B cell (primary cell): Measurements from ENCODE around the gene SNED1. TPM values are rescaled to one million over a fixed set of nuclear protein-coding genes. Genes with fewer than 3 reads are reported as not detected.

Experiments
- ATAC-seq: fragments of 200-7000 bp; cut with Tn5 transposase; one replicate; pipeline ENCODE4 v1.10.0; 2021; ENCODE audit warnings: low read depth, mild to moderate bottlenecking, moderate number of reproducible peaks, moderate library complexity
- CTCF ChIA-PET: fragments of 350-600 bp; sonication (Branson Sonifier 250); formaldehyde crosslinking; loops from one replicate; lab custom pipeline; 2021; ENCODE audit warnings: antibody characterized with exemption, inconsistent platforms; lab: Charles Lee
- POLR2A ChIA-PET: fragments of 350-600 bp; sonication (Branson Sonifier 250); formaldehyde crosslinking; loops from one replicate; lab custom pipeline; 2021; ENCODE audit warnings: antibody characterized with exemption; lab: Charles Lee
- DNase-seq: peaks from one replicate; pipeline ENCODE4 v3.0.0; 2013
- H2AFZ ChIP-seq: 2 replicates; pipeline ENCODE4 v1.6.1; 2012; ENCODE audit warnings: mild to moderate bottlenecking, low read depth, low read length; ENCODE audit not compliant: insufficient read depth, poor library complexity, severe bottlenecking
- H3K27ac ChIP-seq, 2 donors: 1 replicate in 1 of 2; 2 replicates in 1 of 2; pipeline ENCODE4 v1.5.1; 2012 to 2013; ENCODE audit warnings: low read length in 2 of 2, mild to moderate bottlenecking in 2 of 2, moderate library complexity in 1 of 2
- H3K27me3 ChIP-seq, 4 experiments: fragments of 200-600 bp in 1 of 4; sonication (generic) in 1 of 4; replicated peaks in 1 of 4; 1 replicate in 2 of 4; 2 replicates in 2 of 4; pipeline versions ENCODE4 v1.6.1 to v1.7.0; 2013 to 2016; ENCODE audit warnings: low read length in 3 of 4, mild to moderate bottlenecking in 2 of 4, mixed read lengths in 1 of 4, moderate library complexity in 1 of 4; ENCODE audit not compliant: insufficient read depth in 4 of 4, control insufficient read depth in 3 of 4; ENCODE audit errors: control extremely low read depth in 1 of 4
- H3K36me3 ChIP-seq, 2 experiments: replicated peaks in 1 of 2; 1 replicate in 1 of 2; 2 replicates in 1 of 2; pipeline versions ENCODE4 v1.6.1 to v1.7.1; 2013; ENCODE audit warnings: low read length in 1 of 2; ENCODE audit not compliant: insufficient read depth in 2 of 2, control insufficient read depth in 1 of 2; ENCODE audit errors: control extremely low read depth in 1 of 2, extremely low read depth in 1 of 2
- H3K4me1 ChIP-seq, 2 donors: fragments of 200-600 bp in 1 of 2; sonication (generic) in 1 of 2; 1 replicate in 1 of 2; 2 replicates in 1 of 2; pipeline versions ENCODE4 v1.5.1 to v1.6.1; 2013 to 2017; ENCODE audit warnings: low read length in 2 of 2; ENCODE audit not compliant: control insufficient read depth in 2 of 2, insufficient read depth in 2 of 2
- H3K4me2 ChIP-seq: replicated peaks from 2 replicates; pipeline ENCODE3; 2012; ENCODE audit warnings: mild to moderate bottlenecking, low read depth, low read length; ENCODE audit not compliant: poor library complexity, severe bottlenecking
- H3K4me3 ChIP-seq, 5 experiments: fragments of 200-600 bp in 1 of 5; sonication (generic) in 1 of 5; 1 replicate in 3 of 5; 2 replicates in 2 of 5; pipeline versions ENCODE4 v1.5.1 to v1.7.0; 2011 to 2016; ENCODE audit warnings: low read length in 4 of 5, mild to moderate bottlenecking in 4 of 5, low read depth in 2 of 5, control low read depth in 1 of 5, moderate library complexity in 1 of 5; ENCODE audit not compliant: insufficient read depth in 1 of 5; ENCODE audit errors: control extremely low read depth in 1 of 5, extremely low read depth in 1 of 5
- H3K79me2 ChIP-seq: fragments of 200-600 bp; sonication (generic); one replicate; pipeline ENCODE4 v1.6.0; 2016; ENCODE audit warnings: low read length; ENCODE audit not compliant: control insufficient read depth, insufficient read depth
- H3K9ac ChIP-seq: fragments of 200-600 bp; sonication (generic); 2 replicates; pipeline ENCODE4 v1.6.1; 2017; ENCODE audit warnings: mild to moderate bottlenecking, low read length, moderate library complexity
- H3K9me3 ChIP-seq, 3 donors: one replicate each; pipeline versions ENCODE4 v1.6.1 to v1.7.1; 2013; ENCODE audit warnings: low read length in 2 of 3; ENCODE audit not compliant: control insufficient read depth in 2 of 3, insufficient read depth in 1 of 3; ENCODE audit errors: control extremely low read depth in 1 of 3
- H4K20me1 ChIP-seq: 2 replicates; pipeline ENCODE4 v1.6.0; 2012; ENCODE audit warnings: mild to moderate bottlenecking, low read length; ENCODE audit not compliant: insufficient read depth, control insufficient read depth, poor library complexity, severe bottlenecking
- H3K27ac Mint-ChIP-seq: one replicate; pipeline ENCODE4 v1.8.0; 2021; ENCODE audit warnings: mixed read lengths
- H3K27me3 Mint-ChIP-seq: one replicate; pipeline ENCODE4 v1.8.0; 2021; ENCODE audit warnings: mixed read lengths
- H3K4me1 Mint-ChIP-seq: one replicate; pipeline ENCODE4 v1.8.0; 2021; ENCODE audit warnings: mixed read lengths
- H3K4me3 Mint-ChIP-seq: one replicate; pipeline ENCODE4 v1.8.0; 2021; ENCODE audit warnings: mixed read lengths
- H3K9me3 Mint-ChIP-seq: one replicate; pipeline ENCODE4 v1.8.0; 2022; ENCODE audit warnings: mixed read lengths; ENCODE audit not compliant: insufficient read depth
- EZH2 ChIP-seq: IDR thresholded peaks from 2 replicates; pipeline ENCODE4 v1.6.1; 2012; ENCODE audit warnings: borderline replicate concordance, low read depth, mild to moderate bottlenecking, moderate library complexity, low read length; ENCODE audit not compliant: insufficient read depth, poor library complexity, severe bottlenecking
- WGBS: methylation state at CpG from one replicate; pipeline ENCODE4 v1.1.5; 2013; ENCODE audit warnings: missing lambda C conversion rate; ENCODE audit not compliant: insufficient coverage; 5-methylcytosine and 5-hydroxymethylcytosine counted together
- intact Hi-C: fragments of 100-400 bp; cut with micrococcal nuclease; formaldehyde crosslinking; loops from one replicate; pipeline ENCODE4 v1.10.0; 2022
- polyA plus RNA-seq: library from polyadenylated mRNA; depleted of rRNA; stranded (reverse); fragments of >200 nt; gene quantifications from 2 replicates; pipeline ENCODE4 v1.2.3, GENCODE V29; 2012
- total RNA-seq, 2 donors: library from RNA; stranded (reverse); fragments of 120-200 nt in 1 of 2; gene quantifications; 1 replicate in 1 of 2; 2 replicates in 1 of 2; pipeline versions ENCODE4 v1.2.3 to v1.2.4, GENCODE V29; 2013 to 2022
- TF ChIP-seq, protein P1 (sequence below): fragments of 200-600 bp; IDR thresholded peaks from one replicate; pipeline ENCODE4 v1.8.0; 2022; ENCODE audit warnings: antibody characterized with exemption, mild to moderate bottlenecking

Gene SNED1
- total and polyA plus RNA-seq, 2 donors (not counting 1 experiment from before 2014, with no cell fraction given), result 25.5 to 336 TPM

DNA sequence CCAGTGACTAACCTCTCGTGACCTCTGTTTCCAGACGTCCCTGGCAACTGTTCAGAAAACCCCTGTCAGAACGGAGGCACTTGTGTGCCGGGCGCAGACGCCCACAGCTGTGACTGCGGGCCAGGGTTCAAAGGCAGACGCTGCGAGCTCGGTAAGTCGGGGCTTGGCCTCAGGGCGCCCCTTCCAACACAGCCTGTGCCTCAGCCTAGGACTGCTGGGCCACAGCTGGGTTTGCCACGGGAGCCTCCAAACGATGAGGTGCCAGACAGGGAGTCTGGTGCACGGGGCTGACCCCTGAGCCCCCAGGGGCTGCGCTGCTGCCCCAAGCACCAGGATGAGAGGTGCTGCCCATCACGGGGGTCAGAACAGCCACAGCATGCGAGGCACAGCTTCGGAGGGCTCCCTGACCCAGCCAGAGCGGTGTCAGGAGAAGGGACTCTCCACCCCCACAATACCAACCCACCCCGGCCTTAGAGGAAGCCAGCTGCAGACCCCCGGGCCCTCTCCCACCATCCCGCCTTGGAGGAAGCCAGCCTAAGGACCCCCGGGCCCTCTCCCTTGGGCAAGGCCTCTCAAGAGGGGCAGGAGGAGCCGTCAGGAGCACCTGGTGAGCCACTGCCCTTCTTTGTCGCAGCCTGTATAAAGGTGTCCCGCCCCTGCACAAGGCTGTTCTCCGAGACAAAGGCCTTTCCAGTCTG is 83.4 kb downstream of the SNED1 start:
- 95% methylated on average over 28 of the region's 28 CpGs for WGBS
- intact Hi-C loops, result no loop called here
- peak overlapping the region; percentile 64 for H3K27ac Mint-ChIP-seq

More for the DNA sequence above, 83.4 kb downstream of the SNED1 start:
- CTCF ChIA-PET, result no interaction called here
- H3K4me3 ChIP-seq, result no peak overlapping the region
- no peak overlapping the region for H3K27ac ChIP-seq
- no peak for TF ChIP-seq EZH2
- TF ChIP-seq, protein P1, sequence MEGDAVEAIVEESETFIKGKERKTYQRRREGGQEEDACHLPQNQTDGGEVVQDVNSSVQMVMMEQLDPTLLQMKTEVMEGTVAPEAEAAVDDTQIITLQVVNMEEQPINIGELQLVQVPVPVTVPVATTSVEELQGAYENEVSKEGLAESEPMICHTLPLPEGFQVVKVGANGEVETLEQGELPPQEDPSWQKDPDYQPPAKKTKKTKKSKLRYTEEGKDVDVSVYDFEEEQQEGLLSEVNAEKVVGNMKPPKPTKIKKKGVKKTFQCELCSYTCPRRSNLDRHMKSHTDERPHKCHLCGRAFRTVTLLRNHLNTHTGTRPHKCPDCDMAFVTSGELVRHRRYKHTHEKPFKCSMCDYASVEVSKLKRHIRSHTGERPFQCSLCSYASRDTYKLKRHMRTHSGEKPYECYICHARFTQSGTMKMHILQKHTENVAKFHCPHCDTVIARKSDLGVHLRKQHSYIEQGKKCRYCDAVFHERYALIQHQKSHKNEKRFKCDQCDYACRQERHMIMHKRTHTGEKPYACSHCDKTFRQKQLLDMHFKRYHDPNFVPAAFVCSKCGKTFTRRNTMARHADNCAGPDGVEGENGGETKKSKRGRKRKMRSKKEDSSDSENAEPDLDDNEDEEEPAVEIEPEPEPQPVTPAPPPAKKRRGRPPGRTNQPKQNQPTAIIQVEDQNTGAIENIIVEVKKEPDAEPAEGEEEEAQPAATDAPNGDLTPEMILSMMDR, result no peak
- H4K20me1 ChIP-seq, result no peaks in the 10 kb centered on the region
- Mint-ChIP-seq H3K4me3 (no peak overlapping the region), H3K4me1 (peaks cover 10% of the 10 kb centered on the region), H3K27me3 (no peaks in the 10 kb centered on the region), H3K9me3 (peaks cover 4% of the 10 kb centered on the region)
- no peak overlapping the region for H3K9ac ChIP-seq
- POLR2A ChIA-PET, result no interaction called here
- DNase-seq, result no peak
- H3K9me3 ChIP-seq, result no peaks in the 10 kb centered on the region
- no peak overlapping the region for H2AFZ ChIP-seq
- H3K4me2 ChIP-seq, result no peak overlapping the region
- no peaks in the 10 kb centered on the region for H3K4me1 ChIP-seq
- H3K27me3 ChIP-seq, result no peaks in the 10 kb centered on the region
- no peaks in the 10 kb centered on the region for H3K79me2 ChIP-seq
- no peak for ATAC-seq
- H3K36me3 ChIP-seq, result peaks cover 0 to 8% of the 10 kb centered on the region in 2 experiments
